Measurements from ENCODE around the gene SLC25A24.
"Not testable (repeated sequence)": the region's sequence is repeated elsewhere in the genome, so short reads cannot be mapped to it uniquely, and the experiment has no call there.

Gene SLC25A24

DNA sequence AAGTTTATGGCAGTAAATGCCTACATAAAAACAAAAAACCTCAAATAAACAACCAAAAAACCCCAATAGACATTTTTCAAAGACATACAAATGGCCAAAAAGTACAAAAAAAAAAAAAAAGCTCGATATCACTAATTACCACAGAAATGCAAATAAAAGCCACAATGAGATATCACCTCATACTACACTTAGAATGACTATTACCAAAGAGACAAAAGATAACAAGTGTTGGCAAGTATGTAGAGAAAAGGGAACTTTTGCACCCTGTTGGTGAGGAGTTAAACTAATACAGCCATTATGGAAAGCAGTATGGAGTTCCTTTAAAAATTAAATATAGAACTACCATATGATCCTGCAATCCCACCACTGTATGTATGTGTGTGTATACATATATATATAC lies 21.1 kb downstream of the SLC25A24 start:
- DNase-seq, result no peak
- TF ChIP-seq GATA1 (IDR thresholded peaks at IDR 0.05; ENCODE audit: low read depth, low read length), result no peak
- no peak for TF ChIP-seq POLR2A (IDR thresholded peaks at IDR 0.05; ENCODE audit: low read length)

DNA sequence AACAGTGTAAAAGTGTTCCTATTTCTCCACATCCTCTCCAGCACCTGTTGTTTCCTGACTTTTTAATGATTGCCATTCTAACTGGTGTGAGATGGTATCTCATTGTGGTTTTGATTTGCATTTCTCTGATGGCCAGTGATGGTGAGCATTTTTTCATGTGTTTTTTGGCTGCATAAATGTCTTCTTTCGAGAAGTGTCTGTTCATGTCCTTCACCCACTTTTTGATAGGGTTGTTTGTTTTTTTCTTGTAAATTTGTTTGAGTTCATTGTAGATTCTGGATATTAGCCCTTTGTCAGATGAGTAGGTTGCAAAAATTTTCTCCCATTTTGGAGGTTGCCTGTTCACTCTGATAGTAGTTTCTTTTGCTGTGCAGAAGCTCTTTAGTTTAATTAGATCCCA lies 37.7 kb downstream of the SLC25A24 start:
- not testable (repeated sequence) for DNase-seq

DNA sequence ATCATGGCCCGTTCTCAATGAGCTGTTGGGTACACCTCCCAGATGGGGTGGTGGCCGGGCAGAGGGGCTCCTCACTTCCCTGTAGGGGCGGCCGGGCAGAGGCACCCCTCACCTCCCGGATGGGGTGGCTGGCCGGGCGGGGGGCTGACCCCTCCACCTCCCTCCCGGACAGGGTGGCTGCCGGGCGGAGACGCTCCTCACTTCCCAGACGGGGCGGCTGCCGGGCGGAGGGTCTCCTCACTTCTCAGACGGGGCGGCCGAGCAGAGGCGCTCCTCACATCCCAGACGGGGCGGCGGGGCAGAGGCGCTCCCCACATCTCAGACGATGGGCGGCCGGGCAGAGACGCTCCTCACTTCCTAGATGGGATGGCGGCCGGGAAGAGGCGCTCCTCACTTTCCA lies 40.2 kb downstream of the SLC25A24 start:
- not testable (repeated sequence) for DNase-seq

DNA sequence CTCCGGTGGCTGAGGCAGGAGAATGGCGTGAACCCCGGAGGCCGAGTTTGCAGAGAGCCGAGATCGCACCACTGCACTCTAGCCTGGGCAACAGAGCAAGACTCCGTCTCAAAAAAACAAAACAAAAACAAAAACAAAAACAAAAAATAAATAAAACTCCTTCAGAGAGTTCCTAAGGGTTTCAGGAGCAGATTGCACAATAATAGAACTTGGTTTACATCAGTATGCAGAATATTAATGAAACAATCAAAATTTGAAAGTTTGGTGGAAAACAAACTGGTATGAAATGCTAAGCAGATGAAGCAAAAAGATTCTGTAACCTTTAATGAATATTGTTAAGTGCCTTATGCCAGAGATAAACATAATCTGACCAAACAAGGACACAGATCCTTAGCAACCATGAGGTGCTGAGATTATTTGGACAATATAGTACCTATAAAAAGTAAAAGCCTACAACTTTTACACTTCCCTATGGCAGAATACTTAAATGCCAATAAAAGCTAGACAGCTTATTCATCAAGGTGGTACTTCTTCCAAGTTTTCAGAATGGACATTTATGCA lies 41.2 kb downstream of the SLC25A24 start:
- TF ChIP-seq GATA1 (IDR thresholded peaks at IDR 0.05; ENCODE audit: low read depth, low read length) (no peak), POLR2A (IDR thresholded peaks at IDR 0.05; ENCODE audit: low read length) (no peak)

DNA sequence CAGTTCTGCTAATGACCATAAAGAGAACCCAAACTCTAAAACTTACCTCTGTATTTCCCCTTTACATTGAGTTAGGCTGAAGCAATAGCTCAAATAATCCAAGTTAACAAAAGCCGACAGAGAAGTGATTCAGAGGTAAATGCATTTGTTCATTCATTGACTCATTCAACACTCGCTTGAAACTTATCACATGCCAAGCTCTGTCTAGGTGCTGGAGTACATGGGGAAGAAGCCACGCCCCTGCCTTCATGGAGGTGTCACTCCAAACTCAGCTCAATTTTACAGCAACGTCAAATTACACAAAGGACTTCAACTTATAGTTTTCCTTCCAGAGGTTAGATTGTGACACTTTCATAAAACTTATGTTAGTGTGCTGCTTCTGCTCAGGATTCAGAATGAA lies 45.8 kb downstream of the SLC25A24 start:
- no peak for DNase-seq
- TF ChIP-seq GATA1 (IDR thresholded peaks at IDR 0.05; ENCODE audit: low read depth, low read length), result no peak
- TF ChIP-seq POLR2A (IDR thresholded peaks at IDR 0.05; ENCODE audit: low read length), result no peak

More for the DNA sequence above, 41.2 kb downstream of the SLC25A24 start:
- no peak for DNase-seq

DNA sequence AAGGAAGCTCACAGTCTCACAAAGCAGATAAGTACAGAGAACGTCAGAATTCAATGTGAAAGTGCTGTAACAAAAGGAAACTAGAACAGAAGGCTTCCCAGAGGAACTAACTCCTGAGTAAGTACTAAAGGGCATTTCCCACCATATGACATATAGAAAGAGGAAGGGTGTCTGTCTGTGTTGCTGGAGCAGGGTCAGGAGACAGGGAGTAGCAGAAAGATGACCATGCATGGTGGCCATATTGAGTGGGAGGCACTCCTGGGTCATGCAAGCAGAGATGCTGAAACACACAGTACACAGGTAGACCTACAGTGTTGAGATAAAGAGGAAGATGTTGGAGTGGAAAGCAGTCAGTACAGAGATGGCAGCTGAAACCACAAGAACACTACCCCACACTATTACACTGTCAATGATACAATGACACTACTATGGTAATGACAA lies 47.3 kb downstream of the SLC25A24 start:
- DNase-seq, result no peak
- TF ChIP-seq POLR2A (IDR thresholded peaks at IDR 0.05; ENCODE audit: low read length), result no peak
- no peak for TF ChIP-seq GATA1 (IDR thresholded peaks at IDR 0.05; ENCODE audit: low read depth, low read length)

DNA sequence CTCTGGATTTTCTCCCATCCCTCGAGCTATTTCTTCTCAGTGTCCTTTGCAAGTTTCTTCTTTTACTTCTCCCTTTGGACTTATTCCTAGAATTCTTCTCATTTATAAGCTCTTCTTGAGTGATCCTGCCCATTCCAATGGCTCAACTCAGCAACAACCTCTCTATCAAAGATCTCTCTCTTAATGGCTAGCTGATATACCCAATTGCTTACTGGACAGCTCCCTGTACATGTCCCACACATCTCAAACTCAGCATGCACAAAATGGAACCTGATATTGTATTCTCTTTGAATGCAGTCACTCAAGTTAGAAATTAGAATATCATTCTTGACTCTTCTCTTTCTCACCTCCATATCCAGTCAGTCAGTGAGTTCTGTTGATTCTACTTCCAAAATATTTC lies 48.6 kb downstream of the SLC25A24 start:
- no peak for TF ChIP-seq POLR2A (IDR thresholded peaks at IDR 0.05; ENCODE audit: low read length)
- no peak for TF ChIP-seq GATA1 (IDR thresholded peaks at IDR 0.05; ENCODE audit: low read depth, low read length)
- DNase-seq, result no peak

DNA sequence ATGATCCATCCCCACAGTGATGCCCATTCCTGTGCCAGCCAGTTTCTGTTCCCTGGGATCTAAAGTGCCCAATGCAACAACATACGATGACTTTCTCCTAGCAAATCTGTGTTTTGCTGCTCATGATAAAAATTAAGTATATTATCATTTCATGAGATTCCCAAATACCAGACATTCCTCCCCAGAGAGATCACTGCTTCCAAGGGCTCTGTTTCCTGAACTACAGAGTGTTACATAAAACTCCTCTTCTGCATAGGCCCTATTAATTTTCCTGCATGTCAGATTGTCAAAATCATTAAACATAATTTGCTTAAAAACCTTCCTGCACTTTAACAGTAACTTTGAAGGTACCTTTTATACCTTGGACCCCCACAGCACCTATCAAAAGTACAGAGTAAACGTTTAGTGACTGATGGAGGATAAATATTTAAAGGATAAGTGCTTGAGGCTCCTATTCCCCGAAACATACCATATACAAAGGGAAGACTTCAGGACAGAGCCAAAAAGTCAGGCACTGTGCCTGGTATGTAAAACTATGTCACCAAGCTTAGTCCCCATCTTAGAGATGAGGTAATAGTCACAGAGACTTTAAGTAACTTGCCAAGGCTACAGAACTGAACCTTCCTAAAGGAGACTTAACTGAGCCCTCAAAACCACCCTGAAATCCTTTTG lies 50.2 kb downstream of the SLC25A24 start:
- DNase-seq, result no peak
- TF ChIP-seq POLR2A (IDR thresholded peaks at IDR 0.05; ENCODE audit: low read length), result no peak
- TF ChIP-seq GATA1 (IDR thresholded peaks at IDR 0.05; ENCODE audit: low read depth, low read length), result no peak

DNA sequence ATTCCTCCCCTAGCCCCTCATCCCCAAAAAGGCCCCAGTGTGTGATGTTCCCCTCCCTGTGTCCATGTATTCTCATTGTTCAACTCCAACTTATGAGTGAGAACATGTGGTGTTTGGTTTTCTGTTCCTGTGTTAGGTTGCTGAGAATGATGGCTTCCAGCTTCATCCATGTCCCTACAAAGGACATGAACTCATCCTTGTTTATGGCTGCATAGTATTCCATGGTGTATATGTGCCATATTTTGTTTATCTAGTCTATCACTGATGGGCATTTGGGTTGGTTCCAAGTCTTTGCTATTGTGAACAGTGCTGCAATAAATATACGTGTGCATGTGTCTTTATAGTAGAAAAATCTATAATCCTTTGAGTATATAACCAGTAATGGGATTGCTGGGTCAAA lies 55.6 kb downstream of the SLC25A24 start:
- not testable (repeated sequence) for DNase-seq

DNA sequence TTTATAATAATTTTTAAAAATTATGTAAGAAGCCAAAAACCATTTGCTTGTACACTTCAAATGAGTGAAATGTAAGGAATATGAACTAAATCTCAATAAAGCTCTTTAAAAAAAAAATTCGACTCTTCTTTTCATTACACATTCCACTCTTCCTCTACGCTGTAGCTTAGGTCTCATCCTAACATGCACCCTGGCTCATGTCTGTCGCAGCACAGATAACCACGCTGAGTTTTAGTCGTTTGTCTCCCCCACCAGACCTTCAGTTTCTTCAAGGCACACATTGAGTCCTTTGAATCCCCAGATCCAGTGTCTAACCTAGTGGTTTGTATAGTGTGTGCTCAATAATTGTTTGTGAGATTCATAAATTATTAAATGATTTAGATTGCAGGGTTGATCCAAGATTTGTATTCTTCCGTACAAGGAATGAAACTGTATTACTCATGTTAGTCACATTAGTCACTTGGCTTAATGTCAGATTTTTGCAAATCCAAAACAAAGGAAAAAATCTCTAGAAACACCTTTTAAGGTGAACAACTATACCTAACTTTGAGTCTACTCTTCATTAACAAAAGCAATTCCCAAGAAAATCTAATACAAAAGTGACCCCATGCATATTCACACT lies 57.3 kb downstream of the SLC25A24 start:
- no peak for DNase-seq
- TF ChIP-seq GATA1 (IDR thresholded peaks at IDR 0.05; ENCODE audit: low read depth, low read length) (no peak), POLR2A (IDR thresholded peaks at IDR 0.05; ENCODE audit: low read length) (no peak)

DNA sequence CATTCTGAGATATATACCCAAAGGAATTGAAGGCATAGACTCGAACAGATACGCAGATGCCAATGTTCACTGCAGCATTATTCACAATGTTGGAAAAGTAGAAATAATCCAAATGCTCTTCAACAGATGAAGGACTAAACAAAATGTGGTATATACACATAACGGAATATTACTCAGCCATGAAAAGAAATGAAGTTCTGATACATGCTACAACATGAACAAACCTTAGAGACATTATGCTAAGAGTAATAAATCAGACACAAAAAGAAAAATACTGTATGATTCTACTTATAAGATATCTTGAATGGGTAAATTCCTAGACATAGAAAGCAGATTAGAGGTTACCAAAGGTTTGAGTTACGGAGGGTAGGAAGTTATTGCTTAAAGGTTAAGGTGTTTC lies 57.9 kb downstream of the SLC25A24 start:
- TF ChIP-seq POLR2A (IDR thresholded peaks at IDR 0.05; ENCODE audit: low read length) (no peak), GATA1 (IDR thresholded peaks at IDR 0.05; ENCODE audit: low read depth, low read length) (no peak)
- no peak for DNase-seq

DNA sequence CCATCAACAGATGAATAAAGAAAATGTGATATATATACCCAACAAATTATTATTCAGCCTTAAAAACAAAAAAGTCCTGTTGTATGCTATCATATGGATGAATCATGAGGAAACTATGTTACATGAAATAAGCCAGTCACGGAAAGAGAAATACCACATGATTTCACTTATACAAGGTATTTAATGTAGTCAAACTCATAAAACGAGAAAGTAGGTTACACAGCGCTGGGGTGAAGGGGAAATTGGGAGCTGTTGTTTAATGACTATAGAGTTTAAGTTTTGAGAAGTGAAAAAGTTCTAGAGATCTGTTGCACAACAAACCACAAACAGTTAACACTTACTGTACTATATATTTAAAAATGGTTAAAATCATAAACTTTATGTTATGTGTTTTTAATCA lies 58.5 kb downstream of the SLC25A24 start:
- DNase-seq, result no peak
- TF ChIP-seq GATA1 (IDR thresholded peaks at IDR 0.05; ENCODE audit: low read depth, low read length) (no peak), POLR2A (IDR thresholded peaks at IDR 0.05; ENCODE audit: low read length) (no peak)

DNA sequence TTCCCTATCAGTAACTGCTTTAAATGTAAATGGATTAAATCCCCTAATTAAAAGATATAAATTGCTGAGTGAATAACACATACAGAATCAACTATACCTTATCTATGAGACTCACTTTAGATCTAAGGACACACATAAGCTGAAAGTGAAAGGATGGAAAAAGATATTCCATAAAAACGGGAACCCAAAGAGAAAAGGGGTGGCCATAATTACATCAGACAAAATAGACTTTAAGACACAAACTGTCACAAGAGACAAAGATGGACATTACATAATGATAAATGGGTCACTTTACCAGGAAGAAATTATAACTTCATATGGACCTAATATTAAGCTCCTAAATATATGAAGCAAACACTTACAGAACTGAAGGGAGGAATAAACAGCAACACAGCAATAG lies 59.2 kb downstream of the SLC25A24 start:
- no peak for DNase-seq
- TF ChIP-seq GATA1 (IDR thresholded peaks at IDR 0.05; ENCODE audit: low read depth, low read length) (no peak), POLR2A (IDR thresholded peaks at IDR 0.05; ENCODE audit: low read length) (no peak)

DNA sequence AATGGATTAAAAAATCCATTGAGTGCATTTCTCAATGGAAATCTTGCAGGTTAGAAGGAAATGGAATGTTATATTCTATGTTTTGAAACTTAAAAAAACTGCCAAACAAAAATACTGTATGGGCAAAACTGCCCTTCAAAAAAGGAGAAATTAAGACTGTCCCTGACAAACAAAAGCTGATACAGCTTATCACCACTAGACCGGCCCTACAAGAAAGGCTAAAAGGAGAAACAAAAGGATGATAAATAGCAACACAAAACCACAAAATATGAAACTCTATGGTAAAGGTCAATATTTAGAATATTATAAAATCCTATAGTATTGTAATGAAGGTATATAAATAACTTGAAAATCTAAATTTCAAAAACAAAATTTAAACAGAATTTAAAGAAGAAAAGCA lies 60.0 kb downstream of the SLC25A24 start:
- TF ChIP-seq POLR2A (IDR thresholded peaks at IDR 0.05; ENCODE audit: low read length) (no peak), GATA1 (IDR thresholded peaks at IDR 0.05; ENCODE audit: low read depth, low read length) (no peak)
- DNase-seq, result peak in 1 of 2 experiments; percentile 3

DNA sequence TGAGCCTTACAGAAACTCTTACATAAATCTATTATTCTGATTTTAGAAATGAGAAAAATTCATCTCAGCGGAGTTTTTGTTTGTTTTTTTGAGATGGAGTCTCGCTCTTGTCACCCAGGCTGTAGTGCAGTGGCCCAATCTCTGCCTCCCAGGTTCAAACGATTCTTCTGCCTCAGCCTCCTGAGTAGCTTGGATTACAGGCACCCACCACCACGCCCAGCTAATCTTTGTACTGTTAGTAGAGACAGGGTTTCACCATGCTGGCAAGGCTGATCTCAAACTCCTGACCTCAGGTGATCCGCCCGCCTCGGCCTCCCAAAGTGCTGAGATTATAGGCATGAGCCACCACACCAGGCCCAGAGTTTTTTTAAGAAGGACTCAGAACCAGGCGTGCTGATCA lies 60.6 kb downstream of the SLC25A24 start:
- peak in 1 of 2 experiments; percentile 8 for DNase-seq

DNA sequence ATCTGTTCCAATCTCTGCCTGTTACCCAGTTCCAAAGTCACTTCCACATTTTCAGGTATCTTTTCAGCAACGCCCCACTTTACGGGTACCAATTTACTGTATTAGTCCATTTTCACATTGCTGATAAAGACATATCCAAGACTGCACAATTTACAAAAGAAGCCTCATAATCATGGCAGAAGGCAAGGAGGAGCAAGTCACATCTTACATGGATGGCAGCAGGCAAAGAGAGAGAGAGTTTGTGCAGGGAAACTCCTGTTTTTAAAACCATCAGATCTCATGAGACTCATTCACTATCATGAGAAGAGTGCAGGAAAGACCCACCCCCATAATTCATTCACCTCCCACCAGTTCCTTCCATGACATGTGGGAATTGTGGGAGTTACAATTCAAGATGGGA lies 67.0 kb downstream of the SLC25A24 start:
- not testable (repeated sequence) for DNase-seq

DNA sequence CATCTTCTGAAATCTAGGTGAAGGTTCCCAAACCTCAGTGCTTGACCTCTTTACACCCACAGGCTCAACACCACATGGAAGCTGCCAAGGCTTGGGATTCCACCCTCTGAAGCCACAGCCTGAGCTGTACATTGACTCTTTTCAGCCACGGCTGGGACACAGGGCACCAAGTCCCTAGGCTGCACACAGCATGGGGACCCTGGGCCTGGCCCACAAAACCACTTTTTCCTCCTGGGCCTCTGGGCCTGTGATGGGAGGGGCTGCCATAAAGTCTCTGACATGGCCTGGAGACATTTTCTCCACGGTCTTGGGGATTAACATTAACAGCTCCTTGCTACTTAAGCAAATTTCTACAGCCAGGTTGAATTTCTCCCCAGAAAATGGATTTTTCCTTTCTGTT lies 67.8 kb downstream of the SLC25A24 start:
- DNase-seq, result not testable (repeated sequence)

DNA sequence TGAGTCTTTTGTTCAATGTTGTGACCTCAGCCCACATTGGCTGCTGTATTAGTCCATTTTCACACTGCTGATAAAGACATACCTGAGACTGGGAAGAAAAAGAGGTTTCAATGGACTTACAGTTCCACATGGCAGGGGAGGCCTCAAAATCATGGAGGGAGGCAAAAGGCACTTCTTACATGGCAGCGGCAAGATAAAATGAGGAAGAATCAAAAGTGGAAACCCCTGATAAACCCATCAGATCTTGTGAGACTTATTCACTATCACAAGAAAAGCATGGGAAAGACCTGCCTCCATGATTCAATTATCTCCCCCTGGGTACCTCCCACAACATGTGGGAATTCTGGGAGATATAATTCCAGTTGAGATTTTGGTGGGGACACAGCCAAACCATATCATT lies 68.9 kb downstream of the SLC25A24 start:
- not testable (repeated sequence) for DNase-seq

All from erythroblast (primary cell).